ENCODE measurements around the gene SCLT1.
"Not testable (repeated sequence)": the region's sequence is repeated elsewhere in the genome, so short reads cannot be mapped to it uniquely, and the experiment has no call there.

SCLT1 gene

GRCh38 chr4:129069537-129069936 lies 23.8 kb downstream of the SCLT1 start:
- not testable (repeated sequence) for DNase-seq (ENCODE audit: low read depth)

DNA sequence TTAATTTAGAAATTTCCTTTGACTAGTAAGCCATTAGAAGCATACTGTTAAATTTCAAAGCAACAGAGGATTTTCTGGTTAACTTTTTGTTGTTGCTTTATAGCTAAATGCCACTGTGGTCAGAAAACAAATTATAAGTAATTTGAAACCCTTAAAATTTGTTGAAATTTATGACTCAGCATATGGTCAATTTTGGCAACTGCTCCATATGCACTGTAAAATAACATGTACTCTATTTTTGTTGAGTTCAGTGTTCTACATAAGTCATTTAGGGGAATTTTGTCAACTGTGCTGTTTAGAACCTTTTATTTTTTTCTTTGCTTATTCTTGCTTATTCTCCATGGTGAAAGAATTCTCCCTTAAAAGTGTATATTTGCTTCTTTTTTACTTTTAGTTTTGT lies 28.6 kb downstream of the SCLT1 start:
- no peak for DNase-seq (ENCODE audit: low read depth)

GRCh38 chr4:129063640-129064039 lies 29.7 kb downstream of the SCLT1 start:
- DNase-seq (ENCODE audit: low read depth): no peak

DNA sequence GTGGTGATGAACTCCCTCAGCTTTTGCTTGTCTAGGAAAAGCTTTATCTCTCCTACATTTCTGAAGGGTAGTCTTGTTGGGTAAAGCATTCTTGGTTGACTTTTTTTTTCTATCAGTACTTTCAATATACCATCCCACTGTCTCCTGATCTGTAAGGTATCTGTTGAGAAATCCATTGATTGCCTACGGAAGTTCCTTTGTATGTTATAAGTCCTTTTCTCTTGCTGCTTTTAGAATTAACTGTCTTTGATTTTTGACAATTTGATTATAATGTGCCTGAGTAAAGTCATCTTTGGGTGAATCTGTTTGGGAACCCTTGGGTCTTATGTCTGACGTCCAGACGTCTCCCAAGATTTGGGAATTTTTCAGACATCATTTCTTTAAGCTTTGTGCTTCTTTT lies 30.8 kb downstream of the SCLT1 start:
- DNase-seq (ENCODE audit: low read depth): no peak

DNA sequence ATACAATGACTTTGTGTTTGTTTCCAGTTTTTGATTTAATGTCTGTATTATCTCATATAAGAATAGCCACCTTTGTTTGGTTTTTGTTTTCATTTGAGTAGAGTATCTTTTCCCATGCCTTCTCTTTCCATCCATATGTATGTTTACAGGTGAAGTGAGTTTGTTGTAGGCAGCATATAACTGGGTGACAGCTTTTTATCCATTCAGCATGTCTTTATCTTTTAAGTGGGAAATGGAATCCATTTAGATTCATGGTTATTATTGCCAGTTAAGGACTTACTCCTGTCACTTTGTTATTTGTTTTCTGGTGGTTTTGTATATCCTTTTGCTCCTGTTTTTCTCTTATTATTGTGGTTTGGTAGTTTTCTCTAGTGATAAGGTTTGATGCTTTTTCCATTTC lies 34.3 kb downstream of the SCLT1 start:
- no peak for DNase-seq (ENCODE audit: low read depth)

GRCh38 chr4:129046055-129046959 lies 47.0 kb downstream of the SCLT1 start:
- DNase-seq (ENCODE audit: low read depth): no peak

DNA sequence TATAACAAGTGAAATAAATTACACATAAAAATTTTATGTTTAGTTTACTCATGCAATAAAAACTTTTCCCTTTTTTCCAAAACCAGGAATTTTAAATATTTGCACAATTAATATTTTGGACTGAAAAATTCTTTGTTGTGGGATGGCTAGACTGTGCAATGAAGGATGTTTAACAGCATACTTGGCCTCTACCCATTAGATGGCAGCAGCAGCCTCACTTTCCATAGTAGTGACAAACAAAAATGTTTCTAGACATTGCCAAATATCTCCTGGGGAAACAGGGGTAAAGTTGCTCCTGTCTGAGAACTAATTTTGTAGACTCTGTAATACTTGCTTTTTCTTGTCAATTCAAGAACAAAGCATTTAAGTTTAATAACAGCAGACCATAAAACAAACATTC lies 49.8 kb downstream of the SCLT1 start:
- no peak for DNase-seq (ENCODE audit: low read depth)

DNA sequence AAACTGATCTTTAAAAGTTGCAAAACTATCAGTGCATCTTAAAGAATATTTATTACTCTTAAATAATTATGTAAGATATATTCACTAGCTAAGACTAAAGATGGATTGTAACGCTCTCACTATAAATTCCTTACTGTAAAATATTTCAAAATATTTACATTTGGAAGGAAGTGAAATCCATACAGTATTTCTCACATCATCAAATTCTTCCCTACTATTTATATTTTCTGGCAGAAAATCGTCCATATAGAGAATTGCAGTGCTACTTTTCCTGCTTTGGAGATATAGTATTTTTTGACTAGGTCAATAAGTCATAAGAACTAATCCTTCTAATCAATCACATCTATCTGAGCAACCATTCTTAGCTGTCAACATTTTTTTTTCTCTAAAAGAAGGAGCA lies 52.9 kb downstream of the SCLT1 start:
- DNase-seq (ENCODE audit: low read depth): no peak

- no peak for DNase-seq (ENCODE audit: low read depth)
Observed at GRCh38 chr4:129037093-129037492, 56.2 kb downstream of the SCLT1 start.

- DNase-seq (ENCODE audit: low read depth): no peak
Observed at GRCh38 chr4:129014566-129015509, 78.5 kb downstream of the SCLT1 start.

- no peak for DNase-seq (ENCODE audit: low read depth)
Observed at GRCh38 chr4:129008096-129008495, 85.2 kb downstream of the SCLT1 start.

DNA sequence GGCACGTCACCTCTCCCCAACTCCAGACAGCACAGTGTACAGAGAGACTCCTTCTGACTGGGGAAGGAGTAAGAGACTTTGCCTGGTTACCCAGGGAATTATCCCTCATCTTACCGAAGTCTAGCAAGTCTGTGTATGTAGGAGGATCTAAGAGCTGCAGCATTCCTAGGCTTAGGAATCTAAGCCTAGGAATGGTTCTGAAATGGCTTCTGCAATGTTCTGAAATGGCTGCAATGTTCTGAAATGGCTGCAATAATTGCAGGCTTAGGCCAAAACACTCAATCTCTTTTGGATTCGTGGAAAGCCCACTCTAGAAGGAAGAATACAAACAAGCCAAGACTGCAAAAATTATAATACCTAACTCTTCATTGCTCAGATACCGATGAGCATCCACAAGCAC lies 106.4 kb downstream of the SCLT1 start:
- no peak for DNase-seq (ENCODE audit: low read depth)

GRCh38 chr4:128986019-128986418 lies 107.3 kb downstream of the SCLT1 start:
- no peak for DNase-seq (ENCODE audit: low read depth)

GRCh38 chr4:128983771-128984485 lies 109.4 kb downstream of the SCLT1 start:
- DNase-seq (ENCODE audit: low read depth): no peak

GRCh38 chr4:128981377-128981776 lies 112.0 kb downstream of the SCLT1 start:
- no peak for DNase-seq (ENCODE audit: low read depth)

- no peak for DNase-seq (ENCODE audit: low read depth)
Observed at GRCh38 chr4:128980816-128981326, 112.5 kb downstream of the SCLT1 start.

GRCh38 chr4:128979934-128980333 lies 113.4 kb downstream of the SCLT1 start:
- DNase-seq (ENCODE audit: low read depth): no peak

GRCh38 chr4:128978985-128979384 lies 114.4 kb downstream of the SCLT1 start:
- DNase-seq (ENCODE audit: low read depth): no peak

GRCh38 chr4:128974136-128974581 lies 119.2 kb downstream of the SCLT1 start:
- DNase-seq (ENCODE audit: low read depth): no peak

DNA sequence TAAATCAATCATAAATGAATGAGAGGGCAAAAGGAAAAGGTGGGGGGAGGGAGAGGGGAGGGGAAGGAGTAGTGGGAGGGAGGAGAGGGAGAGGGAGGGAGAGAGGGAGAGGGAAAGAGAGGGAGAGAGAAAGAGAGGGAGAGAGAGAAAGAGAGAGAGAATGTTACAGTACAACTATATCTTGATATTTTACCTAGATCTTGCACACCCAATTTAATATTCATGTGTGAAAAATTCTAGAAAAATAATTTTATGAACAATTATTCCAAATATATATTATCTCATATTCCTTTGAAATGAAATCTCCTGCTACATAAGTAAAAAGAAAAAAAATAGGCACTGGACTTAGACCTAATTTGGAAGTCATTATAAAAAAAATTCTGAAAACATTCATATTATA lies 120.0 kb downstream of the SCLT1 start:
- no peak for DNase-seq (ENCODE audit: low read depth)

DNA sequence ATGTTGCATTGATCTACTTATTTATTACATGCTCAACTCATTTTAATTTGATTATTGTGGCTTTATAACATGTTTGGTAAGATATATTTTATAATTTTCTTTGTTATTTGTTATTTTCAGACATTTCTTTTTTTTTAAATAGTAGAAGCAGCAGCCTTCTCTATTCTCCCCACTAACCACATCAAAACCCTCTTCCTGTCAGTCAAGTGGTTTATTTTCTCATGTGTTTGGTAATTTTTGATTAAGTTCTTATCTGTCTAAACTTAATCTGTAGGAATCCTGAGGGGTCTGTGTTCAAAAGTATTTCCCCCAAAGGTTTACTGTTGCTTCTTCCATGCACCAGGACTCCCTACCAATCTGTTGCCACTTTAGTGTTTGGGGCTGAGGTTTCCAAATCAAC lies 131.9 kb downstream of the SCLT1 start:
- DNase-seq (ENCODE audit: low read depth): no peak

DNA sequence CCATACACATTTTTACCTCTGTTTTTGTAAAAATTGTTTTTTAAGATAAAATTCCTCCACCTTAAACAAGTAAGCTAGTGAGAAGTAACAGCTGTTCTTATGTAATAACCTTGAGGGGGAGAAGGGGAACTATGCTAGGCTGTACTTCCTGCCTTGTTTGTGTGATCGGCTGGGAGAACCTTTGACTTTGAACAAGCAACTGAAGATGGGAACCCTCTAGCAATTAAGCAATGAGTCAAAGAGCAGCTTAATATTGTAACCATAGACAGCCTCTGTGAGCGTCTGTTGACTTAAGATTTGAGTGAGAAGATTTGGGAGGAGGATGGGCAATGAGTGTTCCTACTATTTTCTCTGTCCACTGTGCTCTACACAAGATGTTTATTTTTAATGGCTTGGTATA lies 135.1 kb downstream of the SCLT1 start:
- DNase-seq (ENCODE audit: low read depth): no peak

Data from T-helper 22 cell (primary cell).